Measurements from ENCODE around the gene TMEM108.

Gene TMEM108

DNA sequence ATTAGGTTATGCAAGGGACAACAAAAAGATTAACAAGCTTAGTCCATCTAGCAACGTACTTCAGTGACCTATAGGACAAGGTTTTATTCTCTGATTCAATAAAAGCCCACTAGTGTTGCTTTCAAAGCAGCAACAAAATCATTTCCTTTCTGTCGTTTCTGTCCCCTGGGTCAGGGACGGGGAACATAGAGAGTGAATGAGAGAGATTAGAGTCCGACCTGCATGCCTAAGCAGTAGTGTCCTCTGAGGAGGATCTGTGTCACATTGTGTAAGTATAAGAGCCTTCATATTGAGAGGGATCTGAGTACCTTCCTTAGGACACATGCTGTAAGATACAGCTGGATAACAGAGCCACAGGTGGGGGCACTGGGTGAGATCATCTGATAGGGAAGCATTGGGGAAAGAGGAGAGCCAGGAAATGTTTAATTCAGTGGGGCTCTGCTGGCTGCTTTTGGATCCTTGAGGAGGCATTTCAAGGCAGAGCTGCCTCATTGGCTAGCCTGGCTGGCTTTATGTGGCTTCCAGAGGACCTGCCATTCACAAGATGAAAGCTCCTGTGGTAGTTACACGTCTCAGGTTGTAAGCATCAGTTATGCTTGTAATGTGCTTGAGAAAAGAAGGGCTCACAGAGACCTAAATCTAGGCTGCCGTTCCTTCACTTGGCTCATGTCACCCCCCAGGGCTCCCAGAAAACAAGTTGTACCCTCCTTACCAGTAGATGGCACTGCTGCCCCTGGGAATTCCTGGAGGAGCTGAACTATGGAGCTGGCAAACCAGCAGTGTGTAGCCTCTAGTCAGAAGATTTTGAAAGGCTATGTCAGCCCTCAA, 2.7 kb downstream of the TMEM108 start:
- H3K9me3 Mint-ChIP-seq, result no peaks in the 10 kb centered on the region
- H3K27me3 Mint-ChIP-seq (ENCODE audit: low read depth), result peaks cover 51% of the 10 kb centered on the region
- no peaks in the 10 kb centered on the region for H3K36me3 Mint-ChIP-seq (ENCODE audit: low read depth)
- no peak overlapping the region for H3K27ac Mint-ChIP-seq
- H3K4me1 Mint-ChIP-seq (ENCODE audit: low read depth), result peaks cover 3% of the 10 kb centered on the region
- H3K4me3 Mint-ChIP-seq, result no peak overlapping the region

DNA sequence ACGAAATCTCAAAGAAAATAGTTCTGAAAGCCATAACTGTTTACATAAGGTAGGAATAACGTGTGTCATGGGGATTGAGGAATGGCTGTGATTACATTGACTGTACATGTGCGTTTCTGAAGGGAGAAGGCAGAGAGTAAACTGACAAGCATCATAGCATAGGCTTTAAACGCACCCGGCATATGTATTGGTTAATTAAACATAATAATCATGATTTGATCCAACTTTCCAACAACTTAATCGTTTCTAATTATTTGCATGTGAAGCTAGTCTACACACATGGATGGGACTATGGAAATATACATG, 3.3 kb downstream of the TMEM108 start:
- Mint-ChIP-seq H3K27me3 (ENCODE audit: low read depth) (peaks cover 46% of the 10 kb centered on the region), H3K4me3 (no peak overlapping the region), H3K36me3 (ENCODE audit: low read depth) (no peaks in the 10 kb centered on the region), H3K27ac (no peak overlapping the region), H3K9me3 (no peaks in the 10 kb centered on the region), H3K4me1 (ENCODE audit: low read depth) (peaks cover 3% of the 10 kb centered on the region)

DNA sequence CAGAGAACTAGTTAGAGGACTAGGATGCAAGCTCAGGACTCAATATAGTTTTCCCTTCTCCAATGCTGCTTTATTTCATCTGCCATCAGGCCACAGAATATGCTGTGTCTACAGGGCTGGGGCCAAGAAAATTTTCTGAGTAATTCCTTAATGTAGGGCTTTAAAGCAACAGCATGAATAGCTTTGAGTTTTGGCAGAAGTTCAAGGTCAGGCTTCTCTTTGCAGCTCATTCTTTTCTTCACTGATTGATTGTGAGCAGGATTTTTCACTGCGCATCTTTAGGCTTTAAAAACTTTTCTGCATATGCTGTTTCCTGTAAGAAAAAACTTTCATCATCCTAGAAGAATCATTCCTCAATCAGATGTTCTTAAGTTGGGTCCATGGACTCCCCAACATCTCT, 4.6 kb downstream of the TMEM108 start:
- H3K36me3 Mint-ChIP-seq (ENCODE audit: low read depth), result no peaks in the 10 kb centered on the region
- no peak overlapping the region for H3K27ac Mint-ChIP-seq
- H3K4me1 Mint-ChIP-seq (ENCODE audit: low read depth), result peaks cover 3% of the 10 kb centered on the region
- peaks cover 33% of the 10 kb centered on the region for H3K27me3 Mint-ChIP-seq (ENCODE audit: low read depth)
- no peak overlapping the region for H3K4me3 Mint-ChIP-seq
- H3K9me3 Mint-ChIP-seq, result no peaks in the 10 kb centered on the region

DNA sequence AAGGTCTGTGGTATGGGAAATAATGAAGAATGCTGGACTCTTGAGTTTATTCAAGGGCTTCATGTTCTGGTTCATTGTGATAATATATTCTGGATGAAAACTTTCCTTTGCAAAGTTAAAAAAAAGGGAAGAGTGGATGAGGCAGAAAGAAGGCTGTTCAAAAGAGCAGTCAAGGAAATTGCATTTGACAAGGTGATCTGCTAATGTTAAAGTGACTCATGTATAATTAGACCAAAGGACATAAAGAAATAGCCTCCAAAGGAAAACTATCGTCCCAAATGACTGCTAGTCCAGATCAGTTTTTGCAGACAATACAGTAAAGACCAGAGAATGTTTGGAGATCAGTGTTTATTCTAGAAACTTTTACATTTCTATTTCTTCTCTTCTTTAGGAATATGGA, 9.8 kb downstream of the TMEM108 start:
- Mint-ChIP-seq H3K36me3 (ENCODE audit: low read depth) (no peaks in the 10 kb centered on the region), H3K27ac (no peak overlapping the region), H3K9me3 (no peaks in the 10 kb centered on the region), H3K4me3 (no peak overlapping the region), H3K27me3 (ENCODE audit: low read depth) (peaks cover 5% of the 10 kb centered on the region), H3K4me1 (ENCODE audit: low read depth) (no peaks in the 10 kb centered on the region)

DNA sequence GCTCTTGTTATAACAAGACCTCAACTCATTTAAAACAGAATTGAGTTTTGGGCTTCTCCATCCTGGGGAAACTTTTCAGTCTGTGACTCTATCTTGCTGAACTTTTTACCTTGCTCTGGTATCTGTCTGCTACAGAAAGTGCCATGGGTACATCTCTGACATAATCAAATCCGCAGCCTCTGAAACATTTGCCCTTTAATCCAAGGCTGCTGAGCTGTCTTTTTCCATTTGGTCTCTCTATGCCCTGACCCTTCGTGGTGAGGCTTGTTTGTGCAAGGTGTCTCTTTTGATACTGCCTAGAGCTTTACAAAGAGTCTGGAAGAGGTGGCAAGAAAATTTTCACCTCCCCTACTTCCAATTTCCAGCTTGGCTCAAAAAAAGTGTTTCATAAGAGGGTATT, 11.3 kb downstream of the TMEM108 start:
- Mint-ChIP-seq H3K4me3 (no peak overlapping the region), H3K4me1 (ENCODE audit: low read depth) (no peaks in the 10 kb centered on the region), H3K9me3 (no peaks in the 10 kb centered on the region), H3K36me3 (ENCODE audit: low read depth) (no peaks in the 10 kb centered on the region), H3K27ac (no peak overlapping the region), H3K27me3 (ENCODE audit: low read depth) (peaks cover 5% of the 10 kb centered on the region)

DNA sequence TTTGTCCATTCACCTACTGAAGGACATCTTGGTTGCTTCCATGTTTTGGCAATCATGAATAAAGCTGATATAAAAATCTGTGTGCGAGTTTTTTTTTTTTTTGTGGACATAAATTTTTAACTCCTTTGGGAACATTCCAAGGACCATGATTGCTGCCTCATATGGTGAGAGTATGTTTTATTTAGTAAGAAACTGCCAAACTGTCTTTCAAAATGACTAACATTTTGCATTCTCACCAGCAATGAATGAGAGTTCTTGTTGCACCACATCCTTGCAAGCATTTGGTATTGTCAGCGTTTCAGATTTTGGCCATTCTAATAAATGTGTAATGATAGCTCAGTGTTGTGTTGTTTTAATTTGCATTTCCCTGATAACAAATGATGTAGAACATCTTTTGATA, 12.7 kb downstream of the TMEM108 start:
- no peaks in the 10 kb centered on the region for H3K9me3 Mint-ChIP-seq

DNA sequence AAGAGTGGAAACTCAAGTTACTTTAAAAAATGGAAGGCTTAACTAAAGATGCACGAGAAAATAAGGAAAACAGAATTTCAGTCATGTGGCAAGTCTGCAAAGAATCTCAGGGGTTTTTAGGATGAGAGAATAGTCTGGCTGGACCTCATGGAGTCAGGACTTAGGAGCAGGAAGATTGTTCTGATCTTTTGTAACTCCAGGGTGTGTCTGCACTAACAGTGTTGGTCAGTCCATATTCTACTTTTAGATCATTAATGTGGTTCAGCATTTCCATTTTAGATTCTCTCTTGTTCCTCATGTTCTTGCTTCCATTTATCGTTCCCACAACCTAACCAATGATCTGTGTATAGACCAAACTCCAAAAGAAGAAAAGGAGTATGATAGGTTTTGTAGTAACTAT, 15.3 kb downstream of the TMEM108 start:
- Mint-ChIP-seq H3K4me3 (no peak overlapping the region), H3K9me3 (no peaks in the 10 kb centered on the region), H3K27me3 (ENCODE audit: low read depth) (peaks cover 5% of the 10 kb centered on the region), H3K27ac (no peak overlapping the region), H3K36me3 (ENCODE audit: low read depth) (no peaks in the 10 kb centered on the region), H3K4me1 (ENCODE audit: low read depth) (no peaks in the 10 kb centered on the region)

More for the DNA sequence above, 12.7 kb downstream of the TMEM108 start:
- no peak overlapping the region for H3K4me3 Mint-ChIP-seq
- no peaks in the 10 kb centered on the region for H3K4me1 Mint-ChIP-seq (ENCODE audit: low read depth)
- H3K27me3 Mint-ChIP-seq (ENCODE audit: low read depth), result peaks cover 5% of the 10 kb centered on the region
- H3K36me3 Mint-ChIP-seq (ENCODE audit: low read depth), result no peaks in the 10 kb centered on the region
- no peak overlapping the region for H3K27ac Mint-ChIP-seq

DNA sequence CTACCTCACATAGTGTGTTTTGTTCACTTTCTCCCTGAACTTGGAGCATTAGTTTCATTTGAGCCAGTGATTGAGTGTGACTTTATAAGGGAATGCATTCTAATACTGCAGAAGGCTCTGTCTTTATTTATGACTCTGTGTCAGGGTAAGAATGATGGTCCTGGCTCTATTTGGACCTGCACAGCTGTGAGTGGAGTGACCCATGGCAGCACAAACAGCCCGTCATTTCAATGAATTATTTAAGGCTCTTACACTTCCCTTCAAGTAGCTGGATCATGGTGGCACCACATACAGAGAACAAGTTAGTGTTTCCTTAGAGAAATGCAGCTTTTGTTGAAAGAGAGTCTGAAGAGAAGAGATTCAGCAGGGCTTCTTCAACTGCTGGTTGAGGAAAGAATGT, 16.4 kb downstream of the TMEM108 start:
- Mint-ChIP-seq H3K27me3 (ENCODE audit: low read depth) (peaks cover 5% of the 10 kb centered on the region), H3K4me1 (ENCODE audit: low read depth) (no peaks in the 10 kb centered on the region), H3K4me3 (no peak overlapping the region), H3K36me3 (ENCODE audit: low read depth) (no peaks in the 10 kb centered on the region), H3K27ac (no peak overlapping the region), H3K9me3 (no peaks in the 10 kb centered on the region)

DNA sequence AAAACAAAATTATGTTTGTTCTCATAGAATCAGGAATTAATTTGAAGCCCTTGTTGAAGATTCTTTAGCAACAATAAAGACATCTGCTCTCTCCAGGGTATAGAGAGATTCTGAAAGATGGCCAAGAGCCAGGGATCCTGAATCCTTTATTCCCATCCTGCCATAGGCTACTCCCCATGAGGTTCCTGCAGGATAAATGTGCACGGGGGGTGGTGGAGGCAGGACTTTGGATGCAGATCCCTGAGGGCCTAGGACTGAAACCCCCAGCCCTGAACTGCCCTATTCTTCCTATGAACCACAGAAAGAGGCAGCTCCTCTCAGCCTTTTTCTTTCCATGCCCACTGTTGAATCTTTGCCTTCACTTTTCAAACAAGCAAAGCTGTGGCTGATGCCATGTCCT, 17.1 kb downstream of the TMEM108 start:
- Mint-ChIP-seq H3K4me3 (no peak overlapping the region), H3K4me1 (ENCODE audit: low read depth) (no peaks in the 10 kb centered on the region), H3K9me3 (no peaks in the 10 kb centered on the region), H3K27me3 (ENCODE audit: low read depth) (peaks cover 5% of the 10 kb centered on the region), H3K27ac (no peak overlapping the region), H3K36me3 (ENCODE audit: low read depth) (no peaks in the 10 kb centered on the region)

DNA sequence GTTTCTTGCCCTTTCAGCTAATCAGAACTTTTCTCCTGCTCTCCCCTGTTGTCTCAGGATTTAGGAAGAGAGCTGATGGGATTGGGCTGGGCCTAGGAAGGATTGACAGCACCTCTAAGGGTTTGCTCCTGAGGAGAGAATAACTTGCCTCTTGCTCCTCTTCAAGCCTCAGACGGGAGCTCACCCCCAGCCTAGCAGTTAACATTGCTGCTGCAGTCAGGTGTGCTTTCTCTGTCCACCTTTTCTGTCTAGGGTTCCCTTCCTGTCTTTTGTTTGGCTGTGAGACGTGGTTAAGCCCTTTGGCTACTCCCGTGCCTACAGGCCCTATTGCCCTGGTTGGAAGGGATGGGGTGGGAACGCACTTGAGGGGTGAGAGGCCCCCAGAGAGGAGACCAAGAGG, 20.1 kb downstream of the TMEM108 start:
- no peak overlapping the region for H3K4me3 Mint-ChIP-seq
- no peak overlapping the region for H3K27ac Mint-ChIP-seq
- H3K36me3 Mint-ChIP-seq (ENCODE audit: low read depth), result no peaks in the 10 kb centered on the region
- H3K27me3 Mint-ChIP-seq (ENCODE audit: low read depth), result no peaks in the 10 kb centered on the region
- H3K9me3 Mint-ChIP-seq, result no peaks in the 10 kb centered on the region
- H3K4me1 Mint-ChIP-seq (ENCODE audit: low read depth), result no peaks in the 10 kb centered on the region

DNA sequence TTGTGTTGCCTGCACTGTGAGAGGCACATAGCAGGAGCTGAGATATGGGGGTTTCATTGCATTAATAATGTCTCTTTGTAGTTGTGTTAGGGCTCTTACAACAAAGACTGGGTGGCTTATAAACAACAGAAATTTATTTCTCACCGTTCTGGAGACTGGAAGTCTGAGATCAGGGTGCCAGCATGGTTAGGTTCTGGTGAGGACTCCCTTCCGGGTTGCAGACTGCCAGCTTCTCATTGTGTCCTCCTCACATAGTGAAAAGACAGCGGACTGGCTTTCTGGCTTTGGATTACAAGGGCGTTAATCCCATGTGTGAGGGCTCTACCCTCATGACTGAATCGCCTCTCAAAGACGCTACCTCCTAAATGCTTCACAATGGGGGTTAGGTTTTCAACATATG, 20.6 kb downstream of the TMEM108 start:
- H3K27ac Mint-ChIP-seq, result no peak overlapping the region
- H3K4me1 Mint-ChIP-seq (ENCODE audit: low read depth), result no peaks in the 10 kb centered on the region
- H3K36me3 Mint-ChIP-seq (ENCODE audit: low read depth), result no peaks in the 10 kb centered on the region
- H3K27me3 Mint-ChIP-seq (ENCODE audit: low read depth), result no peaks in the 10 kb centered on the region
- H3K4me3 Mint-ChIP-seq, result no peak overlapping the region
- no peaks in the 10 kb centered on the region for H3K9me3 Mint-ChIP-seq

DNA sequence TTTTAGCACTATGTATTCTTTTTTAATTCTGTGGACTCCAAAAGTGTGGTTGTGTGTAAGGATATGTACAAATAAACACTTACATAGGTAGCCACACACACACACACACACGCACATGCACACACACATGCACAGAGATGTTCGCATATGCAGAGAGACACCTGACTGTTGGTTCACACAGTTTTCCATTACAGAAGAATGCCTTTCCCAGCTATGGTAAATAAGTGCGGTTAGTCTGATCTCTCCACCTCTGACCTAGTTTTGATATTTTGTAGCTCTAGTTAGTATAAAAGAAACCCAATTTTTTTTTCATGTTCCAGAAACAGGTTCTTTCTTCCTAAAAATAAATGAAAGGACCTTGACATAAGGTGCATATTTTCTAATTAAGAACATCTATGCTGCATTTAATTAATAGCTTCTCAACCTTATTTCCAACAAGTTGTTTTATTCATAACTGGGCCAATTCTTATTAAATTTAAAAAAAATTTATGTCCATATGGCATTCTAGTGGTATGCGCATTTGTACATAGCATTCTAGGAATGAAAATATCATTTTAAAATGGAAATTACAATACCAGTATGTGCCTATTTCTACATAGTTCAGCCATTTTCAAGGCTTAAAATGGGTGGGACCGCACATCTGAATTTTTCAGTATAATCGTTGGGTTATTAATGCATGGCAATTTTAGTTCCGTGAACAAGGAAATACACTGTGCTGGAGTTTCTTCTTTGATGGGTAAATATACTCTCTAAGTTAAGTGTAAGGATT, 27.2 kb downstream of the TMEM108 start:
- H3K27me3 Mint-ChIP-seq (ENCODE audit: low read depth), result peaks cover 7% of the 10 kb centered on the region
- no peak overlapping the region for H3K4me3 Mint-ChIP-seq
- H3K4me1 Mint-ChIP-seq (ENCODE audit: low read depth), result no peaks in the 10 kb centered on the region
- H3K9me3 Mint-ChIP-seq, result no peaks in the 10 kb centered on the region
- H3K27ac Mint-ChIP-seq, result no peak overlapping the region
- H3K36me3 Mint-ChIP-seq (ENCODE audit: low read depth), result no peaks in the 10 kb centered on the region

DNA sequence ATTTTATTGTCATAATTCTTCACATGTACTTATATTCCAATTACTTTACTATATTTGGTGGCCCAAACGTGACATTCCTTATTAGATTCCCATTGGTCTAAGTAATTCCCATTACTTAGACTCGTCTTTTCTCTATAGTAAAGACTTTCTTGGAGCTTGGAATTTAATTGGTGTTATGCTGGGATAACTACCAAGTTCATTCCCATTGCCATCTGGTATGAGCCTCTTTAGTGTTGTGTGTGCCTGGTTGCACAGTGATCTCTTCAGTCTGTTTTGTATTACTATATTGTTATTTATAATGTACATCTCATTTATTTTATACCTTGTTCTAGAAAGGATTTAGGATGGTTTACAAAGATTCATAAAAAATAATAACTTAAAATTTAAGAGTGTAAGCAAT, 27.8 kb downstream of the TMEM108 start:
- no peak overlapping the region for H3K4me3 Mint-ChIP-seq
- H3K9me3 Mint-ChIP-seq, result no peaks in the 10 kb centered on the region
- no peaks in the 10 kb centered on the region for H3K36me3 Mint-ChIP-seq (ENCODE audit: low read depth)
- no peak overlapping the region for H3K27ac Mint-ChIP-seq
- no peaks in the 10 kb centered on the region for H3K4me1 Mint-ChIP-seq (ENCODE audit: low read depth)
- H3K27me3 Mint-ChIP-seq (ENCODE audit: low read depth), result peaks cover 7% of the 10 kb centered on the region

DNA sequence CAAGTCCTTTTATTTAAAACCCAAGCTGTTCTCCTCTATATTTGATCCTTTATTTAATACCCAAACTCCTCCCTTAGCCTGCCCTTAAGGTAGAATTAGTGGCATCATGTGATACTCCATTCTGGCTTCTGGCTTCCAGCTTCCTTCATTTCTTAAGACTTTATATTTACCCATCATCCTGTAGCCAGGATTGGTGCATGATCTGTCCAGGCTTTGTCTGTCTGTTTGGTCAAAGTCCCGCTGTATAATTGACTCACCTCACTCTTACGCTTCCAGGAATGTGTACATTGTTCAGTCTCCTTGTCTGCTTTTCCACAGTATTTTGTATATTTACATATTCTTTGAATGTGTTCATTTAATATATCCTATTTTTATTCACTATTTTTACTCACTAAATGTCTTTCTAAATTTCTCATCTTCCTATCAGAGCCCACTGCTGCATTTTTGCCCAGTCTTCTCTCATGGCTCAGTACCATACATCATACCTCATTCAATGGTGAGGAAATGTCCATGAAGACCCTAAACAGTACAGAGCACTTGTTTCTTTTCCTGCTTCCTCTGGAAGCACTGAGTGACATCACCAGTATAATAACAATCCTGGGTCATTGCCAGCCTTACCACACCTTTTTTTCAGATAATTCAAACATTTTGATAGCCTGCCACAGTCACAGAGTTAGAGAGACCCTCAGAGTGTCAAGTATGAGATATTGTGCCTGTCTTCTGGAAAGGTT, 31.5 kb downstream of the TMEM108 start:
- Mint-ChIP-seq H3K9me3 (no peaks in the 10 kb centered on the region), H3K4me1 (ENCODE audit: low read depth) (no peaks in the 10 kb centered on the region), H3K36me3 (ENCODE audit: low read depth) (no peaks in the 10 kb centered on the region), H3K27me3 (ENCODE audit: low read depth) (peaks cover 7% of the 10 kb centered on the region), H3K27ac (no peak overlapping the region), H3K4me3 (no peak overlapping the region)

DNA sequence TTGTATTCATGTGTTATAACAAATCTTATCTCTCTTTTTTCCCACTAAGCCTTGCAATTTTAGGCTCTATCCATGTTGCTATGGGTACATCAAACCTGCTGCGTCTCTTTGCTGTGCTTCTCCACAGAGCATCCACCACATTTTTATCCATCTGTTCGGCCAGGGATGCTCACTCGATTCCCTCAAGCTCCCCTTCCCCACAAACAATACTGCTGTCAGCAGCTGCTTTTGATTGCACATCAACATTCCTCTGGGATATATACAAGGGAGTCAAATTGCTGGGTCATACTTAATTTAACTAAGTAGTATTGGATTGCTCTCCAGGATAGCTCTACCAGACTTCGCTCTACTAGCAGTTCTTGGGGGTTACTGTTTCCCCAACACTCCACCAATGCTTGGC, 36.8 kb downstream of the TMEM108 start:
- Mint-ChIP-seq H3K36me3 (ENCODE audit: low read depth) (no peaks in the 10 kb centered on the region), H3K4me3 (no peak overlapping the region), H3K9me3 (no peaks in the 10 kb centered on the region), H3K27me3 (ENCODE audit: low read depth) (no peaks in the 10 kb centered on the region), H3K27ac (no peak overlapping the region), H3K4me1 (ENCODE audit: low read depth) (no peaks in the 10 kb centered on the region)
